ENCODE results near the gene EGFL6. TPM values are rescaled to one million over a fixed set of nuclear protein-coding genes. Genes with fewer than 3 reads are reported as not detected.

EGFL6 gene
- total RNA-seq, 1 donor from 2014 or later = 2.3 TPM

- no peaks in the 10 kb centered on the region for H3K36me3 ChIP-seq (ENCODE audit: control insufficient read depth, insufficient read depth, low read length)
- no peak for DNase-seq (ENCODE audit: low read depth)
- no peak overlapping the region for H3K4me3 ChIP-seq (ENCODE audit: low read depth, low read length)
- TF ChIP-seq, protein P1, sequence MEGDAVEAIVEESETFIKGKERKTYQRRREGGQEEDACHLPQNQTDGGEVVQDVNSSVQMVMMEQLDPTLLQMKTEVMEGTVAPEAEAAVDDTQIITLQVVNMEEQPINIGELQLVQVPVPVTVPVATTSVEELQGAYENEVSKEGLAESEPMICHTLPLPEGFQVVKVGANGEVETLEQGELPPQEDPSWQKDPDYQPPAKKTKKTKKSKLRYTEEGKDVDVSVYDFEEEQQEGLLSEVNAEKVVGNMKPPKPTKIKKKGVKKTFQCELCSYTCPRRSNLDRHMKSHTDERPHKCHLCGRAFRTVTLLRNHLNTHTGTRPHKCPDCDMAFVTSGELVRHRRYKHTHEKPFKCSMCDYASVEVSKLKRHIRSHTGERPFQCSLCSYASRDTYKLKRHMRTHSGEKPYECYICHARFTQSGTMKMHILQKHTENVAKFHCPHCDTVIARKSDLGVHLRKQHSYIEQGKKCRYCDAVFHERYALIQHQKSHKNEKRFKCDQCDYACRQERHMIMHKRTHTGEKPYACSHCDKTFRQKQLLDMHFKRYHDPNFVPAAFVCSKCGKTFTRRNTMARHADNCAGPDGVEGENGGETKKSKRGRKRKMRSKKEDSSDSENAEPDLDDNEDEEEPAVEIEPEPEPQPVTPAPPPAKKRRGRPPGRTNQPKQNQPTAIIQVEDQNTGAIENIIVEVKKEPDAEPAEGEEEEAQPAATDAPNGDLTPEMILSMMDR (IDR thresholded peaks at IDR 0.05; ENCODE audit: insufficient read depth, low read length, poor library complexity, severe bottlenecking) = no peak
- H3K27me3 ChIP-seq (ENCODE audit: control insufficient read depth, insufficient read depth, low read length) = peaks cover 3% of the 10 kb centered on the region
These were observed 21.5 kb downstream of the EGFL6 start for GRCh38 chrX:13590914-13591313.

GRCh38 chrX:13597874-13598273, 28.5 kb downstream of the EGFL6 start:
- Histone ChIP-seq H3K36me3 (ENCODE audit: control insufficient read depth, insufficient read depth, low read length) (no peaks in the 10 kb centered on the region), H3K4me3 (ENCODE audit: low read depth, low read length) (no peak overlapping the region), H3K27me3 (ENCODE audit: control insufficient read depth, insufficient read depth, low read length) (peaks cover 6% of the 10 kb centered on the region)
- TF ChIP-seq, protein P1 (IDR thresholded peaks at IDR 0.05; ENCODE audit: insufficient read depth, low read length, poor library complexity, severe bottlenecking) = no peak
- no peak for DNase-seq (ENCODE audit: low read depth)

GRCh38 chrX:13598877-13599276, 29.5 kb downstream of the EGFL6 start:
- Histone ChIP-seq H3K36me3 (ENCODE audit: control insufficient read depth, insufficient read depth, low read length) (no peaks in the 10 kb centered on the region), H3K4me3 (ENCODE audit: low read depth, low read length) (no peak overlapping the region), H3K27me3 (ENCODE audit: control insufficient read depth, insufficient read depth, low read length) (peaks cover 6% of the 10 kb centered on the region)
- TF ChIP-seq, protein P1 (IDR thresholded peaks at IDR 0.05; ENCODE audit: insufficient read depth, low read length, poor library complexity, severe bottlenecking) = peak; percentile 37
- no peak for DNase-seq (ENCODE audit: low read depth)

- no peaks in the 10 kb centered on the region for H3K36me3 ChIP-seq (ENCODE audit: control insufficient read depth, insufficient read depth, low read length)
- no peak for DNase-seq (ENCODE audit: low read depth)
- TF ChIP-seq, protein P1 (IDR thresholded peaks at IDR 0.05; ENCODE audit: insufficient read depth, low read length, poor library complexity, severe bottlenecking) = no peak
- H3K27me3 ChIP-seq (ENCODE audit: control insufficient read depth, insufficient read depth, low read length) = peaks cover 5% of the 10 kb centered on the region
- H3K4me3 ChIP-seq (ENCODE audit: low read depth, low read length) = no peak overlapping the region
These were observed 30.1 kb downstream of the EGFL6 start for GRCh38 chrX:13599491-13599890.

GRCh38 chrX:13605611-13606010, 36.2 kb downstream of the EGFL6 start:
- no peak for DNase-seq (ENCODE audit: low read depth)
- Histone ChIP-seq H3K4me3 (ENCODE audit: low read depth, low read length) (no peak overlapping the region), H3K36me3 (ENCODE audit: control insufficient read depth, insufficient read depth, low read length) (no peaks in the 10 kb centered on the region), H3K27me3 (ENCODE audit: control insufficient read depth, insufficient read depth, low read length) (peaks cover 2% of the 10 kb centered on the region)
- TF ChIP-seq, protein P1 (IDR thresholded peaks at IDR 0.05; ENCODE audit: insufficient read depth, low read length, poor library complexity, severe bottlenecking) = no peak

DNA sequence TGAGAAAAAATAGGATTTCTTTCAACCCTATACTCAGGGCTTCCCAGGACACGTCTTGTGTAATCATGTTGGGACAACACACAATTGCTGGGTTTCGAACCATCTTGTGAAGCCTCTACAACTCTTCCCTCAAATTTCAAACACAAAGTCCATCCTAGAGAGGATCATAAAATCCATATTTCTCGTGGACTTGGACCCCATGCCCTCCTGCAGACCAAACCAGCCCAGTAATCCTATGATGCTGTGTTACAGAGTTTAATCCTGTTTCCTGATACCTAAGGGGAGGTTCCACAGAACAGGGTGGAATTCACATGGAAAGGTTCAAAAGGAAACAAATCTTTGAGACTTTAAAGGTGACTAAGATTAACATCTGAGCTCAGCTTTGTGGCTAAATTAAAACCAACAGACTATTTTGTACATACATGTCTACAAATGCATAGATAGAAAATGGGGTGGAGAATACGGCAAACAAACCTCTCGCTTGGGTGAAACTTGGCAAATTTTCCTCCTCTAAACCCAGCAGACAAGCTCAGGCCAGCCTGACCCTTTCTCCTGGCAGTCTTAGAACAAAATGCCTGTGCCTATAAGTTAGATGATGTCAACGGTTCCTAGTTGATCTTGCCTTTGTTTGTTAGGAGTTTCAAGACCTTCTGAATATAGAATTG, 38.1 kb downstream of the EGFL6 start:
- Histone ChIP-seq H3K4me3 (ENCODE audit: low read depth, low read length) (no peak overlapping the region), H3K27me3 (ENCODE audit: control insufficient read depth, insufficient read depth, low read length) (no peaks in the 10 kb centered on the region), H3K36me3 (ENCODE audit: control insufficient read depth, insufficient read depth, low read length) (no peaks in the 10 kb centered on the region)
- TF ChIP-seq, protein P1 (IDR thresholded peaks at IDR 0.05; ENCODE audit: insufficient read depth, low read length, poor library complexity, severe bottlenecking) = no peak
- no peak for DNase-seq (ENCODE audit: low read depth)

All from kidney epithelial cell (primary cell).